ENCODE data around the gene PALLD.
"Not testable (repeated sequence)": the region's sequence is repeated elsewhere in the genome, so short reads cannot be mapped to it uniquely, and the experiment has no call there.

Gene PALLD

DNA sequence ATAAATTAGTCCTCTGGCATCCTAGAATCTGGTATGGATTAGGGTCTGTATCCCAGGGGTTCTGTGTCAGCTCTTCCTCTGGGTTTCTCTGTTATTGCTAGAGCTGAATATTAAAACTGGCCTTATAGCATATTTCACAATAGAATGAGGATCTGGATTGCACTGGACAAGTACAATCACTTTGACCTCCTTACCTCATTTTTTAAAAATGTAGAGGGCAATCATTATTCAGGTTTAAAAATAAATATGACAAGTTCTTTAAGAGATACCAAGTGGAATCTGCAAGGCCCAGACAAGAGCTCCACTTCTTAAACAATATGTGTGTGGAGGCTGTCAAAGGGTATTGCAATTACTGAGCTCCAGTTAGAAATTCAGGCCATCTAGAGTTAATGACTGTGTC is 1.4 kb downstream of the PALLD start:
- DNase-seq: no peak

DNA sequence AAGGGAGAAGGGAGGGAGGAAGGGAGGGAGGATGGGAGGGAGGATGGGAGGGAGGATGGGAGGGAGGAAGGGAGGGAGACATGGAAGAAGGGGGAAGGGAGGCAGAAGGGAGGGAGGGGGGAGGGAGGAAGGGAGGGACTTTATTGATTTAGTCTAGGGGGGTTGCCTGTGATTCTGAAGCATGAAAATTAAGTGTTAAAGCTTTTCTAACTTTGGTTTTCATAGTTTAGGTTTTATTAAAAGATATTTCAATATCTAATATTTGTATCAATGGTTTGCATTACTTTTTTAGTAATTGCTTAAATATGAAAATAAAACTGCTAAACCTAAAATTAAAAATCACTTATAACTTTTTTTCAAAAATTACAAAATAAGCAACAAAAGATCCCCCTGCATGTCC is 2.4 kb downstream of the PALLD start:
- no peak for DNase-seq

DNA sequence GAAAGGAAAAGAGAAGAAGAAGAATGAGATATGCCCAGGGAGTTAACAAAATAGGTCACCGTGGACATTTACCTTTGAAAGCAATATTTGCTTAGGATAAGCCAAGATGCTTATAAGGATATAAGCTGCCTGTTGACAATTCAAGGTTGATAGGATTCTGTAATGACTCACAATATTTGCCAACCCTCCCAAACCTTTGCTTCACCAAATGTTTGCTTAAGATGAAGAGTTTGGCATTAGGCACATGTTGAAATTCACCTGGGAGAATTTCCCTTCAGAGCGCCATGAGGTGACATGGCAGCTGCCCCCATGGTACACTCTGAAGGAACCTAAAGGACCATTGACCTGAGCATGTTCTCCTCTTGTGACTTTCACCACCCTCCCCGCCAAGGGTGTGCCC is 4.6 kb downstream of the PALLD start:
- no peak for DNase-seq

DNA sequence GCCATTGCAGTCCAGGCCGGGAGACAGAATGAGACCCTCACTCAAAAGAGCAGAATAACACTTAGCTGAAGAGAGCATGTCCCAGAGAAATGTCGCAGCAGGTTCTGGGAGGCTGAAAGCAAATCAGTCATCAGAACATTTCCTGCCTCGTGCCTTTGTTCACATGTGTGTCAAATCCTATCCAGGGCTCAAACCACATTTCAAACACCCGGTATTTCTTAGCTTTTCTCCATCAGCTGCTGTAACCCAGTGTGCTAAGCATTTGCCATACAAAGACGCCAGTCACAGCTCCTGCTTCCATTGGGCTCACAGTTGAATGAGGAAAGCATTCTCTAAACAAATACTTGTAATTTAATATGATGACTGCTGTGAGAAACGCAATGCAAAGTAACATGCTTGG is 6.0 kb downstream of the PALLD start:
- DNase-seq: no peak

DNA sequence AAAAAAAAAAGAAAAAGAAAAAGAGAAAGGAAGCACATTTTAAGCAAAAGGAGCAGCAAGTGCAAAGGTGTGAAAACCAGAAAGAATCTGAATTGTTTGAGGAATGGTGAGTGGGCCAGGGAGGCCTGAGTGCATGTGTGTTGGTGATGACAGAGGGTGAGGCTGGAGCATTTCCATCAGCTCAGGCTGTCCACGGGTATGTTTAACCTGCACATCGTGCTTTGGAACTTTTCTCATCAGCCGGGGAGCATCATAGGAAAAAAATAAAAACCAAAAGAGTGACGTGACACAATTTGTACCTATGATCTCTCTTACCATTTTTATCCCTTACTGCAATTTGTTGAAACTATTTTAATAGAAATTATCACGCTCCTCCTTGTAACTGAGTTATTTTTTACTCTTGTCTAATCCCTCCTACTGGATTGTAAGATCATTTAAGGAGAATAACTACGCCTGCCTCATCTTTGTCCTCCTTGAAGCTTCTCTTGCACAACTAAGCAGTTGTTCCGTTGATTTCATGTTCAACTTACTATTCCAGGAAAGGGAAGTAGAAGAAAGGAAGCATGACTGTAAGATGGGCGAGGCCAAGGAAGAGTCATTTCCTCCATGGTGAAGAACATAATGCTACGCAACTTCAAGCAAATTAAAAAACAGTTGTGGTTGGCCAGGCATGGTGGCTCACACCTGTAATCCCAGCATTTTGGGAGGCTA is 7.0 kb downstream of the PALLD start:
- DNase-seq: no peak

DNA sequence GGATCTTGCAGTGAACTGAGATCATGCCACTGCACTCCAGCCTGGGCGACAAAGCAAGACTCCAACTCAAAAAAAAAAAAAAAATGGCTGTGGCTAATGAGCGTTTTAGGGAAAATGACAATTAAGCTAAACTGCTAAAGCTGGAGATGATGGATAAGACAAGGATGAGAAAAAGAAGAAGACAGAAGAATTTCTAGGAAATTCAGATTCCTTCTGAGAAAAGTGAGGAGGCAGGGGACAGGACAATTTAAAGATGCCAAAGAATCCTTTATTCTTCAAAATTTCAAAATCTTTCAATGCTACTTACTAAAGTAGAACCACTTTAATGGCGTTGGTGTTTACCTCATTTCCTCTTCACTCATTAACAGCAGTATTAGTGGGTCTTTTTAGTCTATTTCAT is 7.7 kb downstream of the PALLD start:
- no peak for DNase-seq

DNA sequence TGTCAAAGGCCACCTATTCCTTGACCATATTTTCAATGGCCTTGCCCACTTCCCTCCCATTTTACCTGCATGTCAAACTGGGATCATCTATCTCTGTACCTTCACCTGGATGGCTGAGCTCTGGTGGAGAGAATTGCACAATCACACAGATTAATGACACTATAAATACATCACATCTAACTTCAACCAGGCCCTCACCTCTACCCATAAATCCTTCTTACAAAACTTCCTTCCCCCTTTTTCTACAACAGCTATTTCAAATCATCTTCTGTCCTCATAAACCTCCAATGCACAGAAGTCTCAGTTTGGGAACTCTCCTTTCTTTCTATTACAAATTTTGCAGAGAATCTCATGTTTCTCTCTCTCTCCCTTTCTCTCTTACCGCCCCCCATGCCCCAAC is 9.2 kb downstream of the PALLD start:
- DNase-seq: no peak

DNA sequence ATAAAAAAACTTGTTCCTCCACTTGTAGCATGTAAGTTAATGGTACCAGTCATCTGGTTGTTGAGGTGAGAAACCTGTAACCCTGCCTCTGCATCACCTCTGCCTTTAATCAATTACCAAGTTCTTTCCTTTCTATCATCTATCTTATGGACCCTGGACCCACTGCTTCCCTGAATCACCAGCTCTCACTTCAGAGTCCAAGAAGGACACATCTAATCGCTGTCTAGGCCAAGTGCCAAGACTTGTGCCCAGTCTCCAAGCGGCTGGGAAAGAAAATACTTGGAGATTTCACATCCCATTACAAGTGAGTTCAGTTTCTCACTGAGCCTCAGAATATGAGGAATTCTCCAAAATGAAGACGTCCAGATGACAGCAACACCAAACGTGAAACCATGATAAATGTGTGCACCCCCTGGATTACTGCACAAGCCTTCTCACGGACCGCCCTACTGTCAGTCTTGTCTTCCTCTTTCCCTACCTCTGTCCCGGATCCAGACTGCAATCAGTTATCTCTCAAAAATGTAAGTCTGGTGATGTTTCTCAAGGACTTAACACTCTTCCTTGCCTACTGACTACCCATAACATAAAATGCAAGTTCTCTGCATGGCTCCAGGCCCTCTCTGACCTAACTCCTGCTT is 10.4 kb downstream of the PALLD start:
- no peak for DNase-seq

DNA sequence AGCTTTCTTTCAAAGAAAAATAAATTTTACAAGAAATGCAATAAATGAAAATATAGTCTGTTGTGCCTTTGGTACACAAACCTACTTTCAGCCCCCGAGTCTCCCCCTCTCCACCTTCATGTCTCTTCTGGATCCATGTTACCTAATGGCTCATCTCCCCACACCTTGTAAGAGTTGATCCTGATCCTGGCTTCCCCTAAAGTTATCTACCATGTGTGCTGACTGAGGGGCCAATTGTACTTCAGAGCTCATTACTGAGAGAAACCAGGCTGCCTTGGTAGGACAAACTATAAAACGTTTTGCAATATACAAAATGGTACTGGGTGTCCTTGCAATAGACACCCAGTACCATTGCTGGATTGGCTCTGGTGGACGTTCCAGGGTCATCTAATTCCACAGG is 11.8 kb downstream of the PALLD start:
- DNase-seq: no peak

DNA sequence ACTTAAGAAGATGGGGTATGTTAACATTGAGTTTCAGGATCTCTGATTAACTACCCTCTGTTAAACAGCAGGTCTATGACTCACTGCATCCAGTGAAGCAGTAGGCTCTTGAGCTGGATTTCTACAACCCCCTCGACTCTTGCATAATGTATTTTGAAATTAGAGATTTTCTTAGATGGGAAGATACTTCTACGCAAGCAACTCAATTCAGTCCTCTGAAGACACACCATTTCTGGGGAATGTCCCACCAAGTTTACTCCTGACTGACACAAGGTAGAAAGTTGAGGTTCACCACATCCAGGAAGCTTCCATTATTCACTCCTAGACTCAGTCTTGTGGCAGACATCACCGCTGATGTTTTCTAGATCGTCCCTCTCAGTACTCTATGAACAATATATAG is 12.9 kb downstream of the PALLD start:
- DNase-seq: no peak

DNA sequence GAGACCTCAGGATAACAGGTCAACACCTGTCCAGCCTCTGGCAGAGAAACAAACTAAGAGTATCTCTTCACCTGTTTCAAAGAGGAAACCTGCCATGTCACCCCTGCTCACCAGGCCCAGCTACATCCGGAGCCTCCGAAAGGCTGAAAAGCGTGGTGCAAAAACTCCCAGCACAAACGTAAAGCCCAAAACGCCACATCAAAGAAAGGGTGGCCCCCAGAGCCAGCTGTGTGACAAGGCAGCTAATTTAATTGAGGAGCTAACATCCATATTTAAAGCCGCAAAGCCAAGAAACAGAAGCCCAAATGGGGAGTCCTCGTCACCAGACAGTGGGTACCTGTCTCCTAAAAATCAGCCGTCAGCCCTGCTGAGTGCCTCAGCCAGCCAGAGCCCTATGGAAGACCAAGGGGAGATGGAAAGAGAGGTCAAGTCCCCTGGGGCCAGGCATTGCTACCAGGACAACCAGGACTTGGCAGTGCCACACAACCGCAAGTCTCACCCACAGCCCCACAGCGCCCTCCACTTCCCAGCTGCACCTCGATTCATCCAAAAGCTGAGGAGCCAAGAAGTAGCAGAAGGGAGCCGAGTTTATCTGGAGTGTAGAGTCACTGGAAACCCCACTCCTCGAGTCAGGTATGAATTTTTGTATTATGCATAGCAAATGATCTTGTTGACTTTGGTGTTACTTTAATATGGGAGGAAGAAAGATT is 15.1 kb downstream of the PALLD start:
- DNase-seq: no peak

DNA sequence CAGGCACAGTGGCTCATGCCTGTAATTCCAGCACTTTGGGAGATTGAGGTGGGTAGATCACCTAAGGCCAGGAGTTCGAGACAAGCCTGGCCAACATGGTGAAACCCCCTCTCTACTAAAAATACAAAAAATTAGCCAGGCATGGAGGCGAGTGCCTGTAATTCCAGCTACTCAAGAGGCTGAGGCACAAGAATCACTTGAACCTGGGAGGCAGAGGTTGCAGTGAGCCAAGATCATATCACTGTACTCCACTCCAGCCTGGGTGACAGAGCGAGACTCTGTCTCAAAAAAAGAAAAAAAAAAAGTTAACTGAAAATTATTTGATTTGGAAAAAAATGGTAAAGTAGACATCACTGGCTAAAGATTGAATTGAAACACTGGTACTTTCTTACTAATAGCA is 17.0 kb downstream of the PALLD start:
- DNase-seq: not testable (repeated sequence)

DNA sequence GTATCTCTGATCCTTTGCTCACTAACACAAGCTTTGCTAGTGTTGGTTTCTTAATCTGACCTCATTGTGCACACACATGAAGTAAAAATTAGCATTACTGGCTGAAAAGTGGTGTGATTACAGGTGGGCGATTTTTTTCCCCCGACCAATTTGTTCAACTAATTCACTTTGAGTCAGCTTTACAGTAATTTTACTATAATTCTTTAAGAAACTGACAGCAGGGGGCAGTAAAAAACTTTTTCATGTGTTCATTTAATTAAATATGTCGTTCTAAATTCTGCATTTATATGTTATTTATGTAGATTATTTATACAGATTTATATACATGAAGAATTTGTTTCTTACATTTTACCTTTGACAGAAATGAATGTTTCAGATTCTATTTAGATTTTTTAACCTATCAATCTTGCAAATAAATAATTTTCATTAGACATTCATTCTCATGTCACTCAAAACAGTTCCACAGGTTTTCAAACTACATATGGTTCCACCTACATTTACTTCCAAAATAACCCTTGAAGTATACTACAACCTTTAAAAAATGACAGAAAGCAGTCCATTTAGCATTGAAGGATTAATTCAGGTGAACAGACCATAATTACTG is 17.5 kb downstream of the PALLD start:
- DNase-seq: peak; percentile 8

DNA sequence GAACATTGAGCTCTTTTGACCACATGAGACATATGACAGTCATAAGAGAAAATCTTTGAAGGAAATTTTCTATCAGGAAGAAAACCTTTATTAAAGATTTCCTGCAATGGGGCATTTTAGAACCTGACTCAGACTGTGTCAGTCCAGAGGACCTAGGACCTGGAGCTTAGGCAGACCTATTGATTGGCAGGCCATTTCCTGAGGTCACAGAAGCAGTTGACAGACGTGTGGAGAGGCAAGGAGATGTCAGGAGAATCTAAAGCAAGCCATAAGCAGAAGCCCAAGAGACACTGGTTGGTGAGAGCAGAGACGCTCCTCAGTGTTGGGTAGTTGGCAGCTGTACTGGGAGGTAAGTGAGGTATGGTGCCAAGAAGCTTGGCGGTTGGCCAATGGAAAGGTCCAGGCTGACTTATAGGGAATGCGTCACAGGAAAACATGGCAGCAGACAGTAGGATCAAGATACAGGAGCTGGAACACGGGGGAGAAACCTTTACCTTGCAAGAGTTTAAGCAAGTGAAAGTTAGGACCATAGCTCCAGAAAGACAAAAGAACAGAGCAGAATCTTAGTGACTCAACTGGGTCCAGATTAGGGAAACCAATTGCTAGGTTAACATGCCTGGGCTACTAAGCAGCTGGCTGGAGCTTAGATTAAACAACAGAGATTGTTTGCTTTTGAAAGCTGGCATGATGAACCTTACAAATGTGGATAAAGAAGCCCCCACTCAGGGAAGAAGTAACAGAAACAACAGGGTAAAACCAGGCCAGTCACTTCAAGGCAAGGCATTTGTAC is 18.6 kb downstream of the PALLD start:
- DNase-seq: peak; percentile 42

DNA sequence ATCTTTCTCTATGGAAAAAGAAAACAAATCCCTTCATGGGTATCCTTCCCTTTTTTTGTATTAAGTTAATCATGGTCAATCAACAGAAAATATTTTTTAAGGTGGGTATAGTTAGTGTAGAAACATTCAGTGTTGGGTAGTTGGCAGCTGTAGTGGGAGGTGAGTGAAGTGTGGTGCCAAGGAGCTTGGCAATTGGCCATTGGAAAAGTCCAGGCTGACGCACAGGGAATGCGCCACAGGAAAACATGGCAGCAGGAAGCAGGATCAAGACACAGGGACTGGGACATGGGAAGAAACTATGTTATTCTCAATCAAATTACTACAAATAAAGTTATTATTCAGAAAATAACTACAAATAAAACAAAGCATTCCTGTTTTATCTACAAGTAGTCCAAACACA is 20.0 kb downstream of the PALLD start:
- DNase-seq: no peak

DNA sequence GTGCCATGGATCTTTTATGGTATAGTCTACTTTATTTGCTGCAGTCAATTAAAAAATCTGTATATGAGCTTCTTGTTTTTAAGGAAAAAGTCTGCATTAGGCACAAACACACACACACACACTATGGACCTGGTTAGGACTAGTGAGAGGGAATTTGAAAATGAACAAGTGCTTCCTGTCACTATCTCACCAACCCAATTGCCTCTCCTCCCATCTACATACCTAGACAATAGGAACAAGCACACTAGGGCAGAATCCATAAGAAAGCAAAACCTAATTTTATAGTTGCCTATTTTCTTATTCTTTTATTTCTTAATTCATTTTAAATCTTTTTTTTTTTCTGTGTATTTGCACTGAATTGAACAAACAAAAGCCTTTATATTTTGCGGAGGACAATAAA is 22.7 kb downstream of the PALLD start:
- DNase-seq: no peak

DNA sequence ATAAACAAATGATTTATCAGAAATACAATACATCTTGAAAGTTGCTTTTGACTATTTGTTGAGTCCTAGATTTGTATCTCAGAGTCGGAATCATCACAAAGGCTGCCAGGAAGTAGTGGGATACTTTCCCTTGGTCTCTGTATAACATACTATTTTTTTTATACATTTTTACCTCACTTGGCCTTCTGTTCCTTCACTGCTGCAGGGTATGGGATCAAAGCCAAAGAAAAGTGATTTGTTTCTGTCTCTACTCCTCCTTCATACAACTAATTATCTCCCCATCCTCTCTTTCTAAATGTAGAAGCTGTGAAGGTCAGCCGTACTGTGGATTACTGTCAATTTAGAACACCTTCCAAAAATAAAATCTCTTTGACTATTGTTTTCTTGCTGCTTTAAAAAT is 24.9 kb downstream of the PALLD start:
- no peak for DNase-seq

DNA sequence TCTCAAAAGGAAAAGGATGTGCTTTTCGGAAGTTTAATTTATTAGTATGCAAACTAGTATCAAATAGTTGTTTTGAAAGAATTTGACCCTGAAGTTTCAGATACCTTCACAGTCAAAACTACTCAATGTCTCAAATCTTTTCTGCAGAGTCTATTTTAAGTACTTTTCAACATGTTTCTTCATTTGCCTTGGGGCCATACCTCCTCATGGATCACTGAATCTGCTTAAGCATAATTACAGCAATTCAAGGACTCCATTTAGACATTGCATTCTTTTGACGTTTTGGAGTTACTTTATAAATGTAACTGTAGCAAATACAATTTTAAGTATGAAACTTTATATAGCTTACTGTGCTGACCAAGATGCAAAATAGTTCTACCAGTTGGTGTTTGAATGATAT is 25.5 kb downstream of the PALLD start:
- no peak for DNase-seq

DNA sequence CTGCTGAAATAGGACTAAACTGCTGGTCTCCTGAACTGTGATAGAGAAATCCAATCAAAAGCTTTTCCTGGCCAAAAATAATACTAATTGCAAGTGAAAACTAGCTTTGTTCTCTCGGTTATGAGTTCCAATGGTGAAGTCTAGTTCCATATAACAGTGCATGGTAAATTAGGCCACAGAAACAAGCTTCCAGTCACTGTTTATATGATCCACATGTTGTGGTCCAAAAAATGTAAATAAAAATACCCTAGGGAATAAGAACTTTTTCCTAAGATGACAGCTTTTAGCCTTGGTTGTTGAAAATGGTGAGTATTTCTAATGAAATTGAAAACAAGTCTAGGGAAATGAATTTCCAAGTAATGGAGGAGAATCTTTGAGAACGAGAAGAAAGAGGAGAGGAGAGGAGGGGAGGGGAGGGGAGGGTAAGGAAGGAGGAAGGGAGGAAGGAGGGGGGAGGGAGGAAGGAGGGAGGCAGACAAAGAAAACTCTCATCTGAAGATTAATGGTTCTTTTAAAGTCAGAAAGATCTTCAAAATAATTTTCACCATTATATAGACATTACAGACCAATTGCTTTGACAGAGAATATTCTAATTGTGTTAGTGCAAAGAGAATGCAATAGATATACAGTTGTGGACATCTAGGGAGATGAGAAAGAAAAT is 26.1 kb downstream of the PALLD start:
- DNase-seq: no peak

DNA sequence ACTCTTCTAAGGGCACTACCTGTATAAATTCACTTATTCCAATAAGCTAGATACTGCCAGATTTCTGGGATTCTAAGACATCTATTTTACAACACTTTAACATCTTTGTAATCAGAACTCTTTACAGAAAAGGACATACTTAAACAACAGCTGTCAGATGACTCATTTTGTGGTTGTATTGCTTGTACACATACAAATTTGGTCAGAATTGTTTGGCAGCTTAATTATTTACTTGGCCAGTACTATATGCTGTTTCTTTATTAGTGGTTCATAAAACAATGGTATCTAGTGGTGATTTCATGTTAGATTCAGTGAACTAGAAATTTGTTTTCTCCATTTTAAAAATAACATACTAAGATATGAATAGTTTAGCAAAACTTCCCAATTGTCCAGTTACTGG is 27.2 kb downstream of the PALLD start:
- no peak for DNase-seq

DNA sequence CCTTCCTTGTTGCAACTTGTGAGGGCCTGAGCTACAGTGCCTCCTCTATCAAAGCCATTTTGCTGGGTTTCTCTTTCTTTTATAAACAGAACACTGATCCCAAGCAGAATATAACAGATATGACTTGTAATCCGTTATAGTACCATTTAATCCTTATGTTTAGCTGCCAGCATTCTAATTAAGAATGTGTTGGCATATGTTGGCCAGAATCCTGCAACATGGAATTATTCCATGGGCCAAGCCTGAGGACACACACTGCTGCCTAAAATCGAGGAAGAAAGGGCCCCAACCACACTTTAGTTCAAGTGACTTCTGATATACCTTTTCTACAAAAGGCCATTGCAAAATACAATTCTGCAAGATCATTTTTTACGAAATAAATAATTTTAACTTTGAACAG is 28.0 kb downstream of the PALLD start:
- DNase-seq: no peak

DNA sequence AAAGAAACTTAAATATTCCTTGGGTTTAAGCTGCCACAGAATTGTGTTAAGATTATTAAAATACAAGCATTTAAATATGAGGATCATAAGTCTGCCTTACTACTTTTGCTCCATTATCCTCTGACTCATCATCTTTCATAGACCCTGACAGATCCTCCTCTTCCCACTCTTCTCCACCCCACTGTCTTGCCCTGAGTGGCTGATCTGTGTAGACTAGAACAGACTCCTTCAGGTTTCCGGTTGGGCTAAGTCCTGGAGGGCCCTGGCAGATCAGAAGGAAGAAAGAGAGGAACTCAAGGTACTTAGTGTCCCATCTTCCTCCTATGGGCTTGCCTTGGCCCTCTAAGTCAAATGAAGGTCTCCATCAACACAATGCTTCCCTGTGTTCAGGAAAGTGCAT is 30.7 kb downstream of the PALLD start:
- no peak for DNase-seq

Data from NCI-H1105 (cell line).